BLaER1 (cell line): ENCODE results near the gene IER5L.
"Not testable (repeated sequence)": the region's sequence is repeated elsewhere in the genome, so short reads cannot be mapped to it uniquely, and the experiment has no call there.

Experiments
- H3K27ac ChIP-seq: shearing (Covaris generic); formaldehyde crosslinking; 2 replicates; pipeline ENCODE4 v1.8.1; 2022
- H3K27me3 ChIP-seq: shearing (Covaris generic); formaldehyde crosslinking; 2 replicates; pipeline ENCODE4 v1.8.1; 2022
- H3K36me3 ChIP-seq: shearing (Covaris generic); formaldehyde crosslinking; 2 replicates; pipeline ENCODE4 v1.8.1; 2022
- H3K4me1 ChIP-seq: shearing (Covaris generic); formaldehyde crosslinking; 2 replicates; pipeline ENCODE4 v1.8.1; 2022
- H3K4me2 ChIP-seq: shearing (Covaris generic); formaldehyde crosslinking; 2 replicates; pipeline ENCODE4 v1.8.1; 2022
- H3K4me3 ChIP-seq: shearing (Covaris generic); formaldehyde crosslinking; 2 replicates; pipeline ENCODE4 v1.8.1; 2022
- H3K9ac ChIP-seq: shearing (Covaris generic); formaldehyde crosslinking; 2 replicates; pipeline ENCODE4 v1.8.1; 2022
- H3K9me3 ChIP-seq: shearing (Covaris generic); formaldehyde crosslinking; 2 replicates; pipeline ENCODE4 v1.8.1; 2022
- H4K20me1 ChIP-seq: shearing (Covaris generic); formaldehyde crosslinking; 2 replicates; pipeline ENCODE4 v1.8.1; 2022
- Cebpa-rat ChIP-seq: shearing (Covaris generic); IDR thresholded peaks from 2 replicates; pipeline ENCODE4 v1.8.1; 2022

Gene IER5L

DNA sequence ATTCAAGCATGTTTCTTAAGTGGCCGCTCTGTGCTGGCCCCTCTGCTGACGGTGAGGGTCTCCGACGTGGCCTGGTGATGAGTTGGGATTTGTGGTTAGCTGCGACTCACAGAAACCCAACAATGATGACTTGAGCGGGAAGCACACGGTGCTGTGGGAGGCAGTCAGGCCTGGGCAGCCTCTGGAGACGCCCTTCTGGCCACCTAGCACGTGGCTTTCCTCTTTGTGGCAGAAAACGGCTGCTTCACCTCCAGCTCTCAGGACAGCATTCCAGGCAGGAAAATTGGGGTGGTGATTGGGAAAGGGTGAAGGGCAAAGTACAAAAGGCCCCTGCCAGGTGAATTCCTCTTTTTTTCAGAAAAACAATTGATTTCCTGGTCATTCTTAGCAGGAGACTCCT lies 17.5 kb upstream of the IER5L start:
- Histone ChIP-seq H3K36me3 (no peaks in the 10 kb centered on the region), H3K9me3 (peaks cover 13% of the 10 kb centered on the region), H3K4me2 (no peak overlapping the region), H3K27me3 (no peaks in the 10 kb centered on the region), H3K4me3 (no peak overlapping the region), H3K4me1 (0 out of 2 replicates have a peak, but pooled peaks cover 4% of the 10 kb centered on the region), H3K9ac (no peak overlapping the region), H3K27ac (no peak overlapping the region), H4K20me1 (no peaks in the 10 kb centered on the region)
- TF ChIP-seq Cebpa-rat: no peak

DNA sequence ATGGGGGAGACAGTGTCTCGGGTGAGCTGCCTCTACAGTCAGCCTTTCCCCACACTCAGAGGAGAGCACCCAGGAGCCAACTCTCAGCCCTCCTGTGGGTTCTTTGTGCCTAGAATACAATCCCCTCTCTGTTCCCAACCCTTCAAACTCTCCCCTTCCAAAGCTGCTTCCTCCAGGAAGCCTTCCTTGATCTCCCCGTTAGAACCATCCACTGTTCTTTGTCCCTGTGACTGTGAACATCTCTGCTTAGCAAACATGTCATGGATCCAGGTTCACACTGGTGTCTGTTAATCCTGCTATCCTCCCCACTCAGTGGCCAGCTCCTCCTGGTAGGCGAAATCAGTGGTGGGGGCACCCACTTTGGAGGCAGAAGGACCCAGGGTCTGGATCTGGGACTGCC lies 16.2 kb upstream of the IER5L start:
- Histone ChIP-seq H3K36me3 (no peaks in the 10 kb centered on the region), H3K9me3 (peaks cover 13% of the 10 kb centered on the region), H3K4me2 (no peak overlapping the region), H4K20me1 (no peaks in the 10 kb centered on the region), H3K27me3 (no peaks in the 10 kb centered on the region), H3K4me3 (no peak overlapping the region), H3K27ac (no peak overlapping the region), H3K9ac (0 out of 2 replicates have a peak overlapping the region, but pooled peaks have one; percentile 24), H3K4me1 (0 out of 2 replicates have a peak, but pooled peaks cover 4% of the 10 kb centered on the region)
- no peak for TF ChIP-seq Cebpa-rat

DNA sequence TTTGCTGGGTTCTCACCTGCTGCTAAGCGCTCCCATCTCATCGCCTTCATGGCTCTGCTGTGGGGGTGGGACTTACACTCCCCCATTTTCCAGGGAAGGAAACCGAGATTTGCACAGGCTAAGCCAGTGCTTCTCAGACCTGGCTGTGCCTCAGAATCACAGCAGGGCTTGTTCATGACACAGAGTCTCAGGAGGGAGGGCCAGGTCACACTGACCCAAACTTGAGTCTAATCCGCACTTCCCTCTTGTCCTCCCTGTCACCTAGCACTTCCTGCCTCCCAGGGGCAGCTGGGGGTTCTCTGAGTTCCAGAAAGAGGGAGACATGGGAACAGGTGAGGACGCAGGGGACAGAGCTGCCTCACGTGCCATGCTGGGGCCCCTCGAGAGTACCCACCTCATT lies 15.6 kb upstream of the IER5L start:
- 0 out of 2 replicates have a peak, but pooled peaks cover 4% of the 10 kb centered on the region for H3K4me1 ChIP-seq
- TF ChIP-seq Cebpa-rat: no peak
- peaks cover 13% of the 10 kb centered on the region for H3K9me3 ChIP-seq
- no peaks in the 10 kb centered on the region for H3K36me3 ChIP-seq
- no peak overlapping the region for H3K27ac ChIP-seq
- no peaks in the 10 kb centered on the region for H4K20me1 ChIP-seq
- H3K4me3 ChIP-seq: no peak overlapping the region
- no peaks in the 10 kb centered on the region for H3K27me3 ChIP-seq
- no peak overlapping the region for H3K4me2 ChIP-seq
- no peak overlapping the region for H3K9ac ChIP-seq

DNA sequence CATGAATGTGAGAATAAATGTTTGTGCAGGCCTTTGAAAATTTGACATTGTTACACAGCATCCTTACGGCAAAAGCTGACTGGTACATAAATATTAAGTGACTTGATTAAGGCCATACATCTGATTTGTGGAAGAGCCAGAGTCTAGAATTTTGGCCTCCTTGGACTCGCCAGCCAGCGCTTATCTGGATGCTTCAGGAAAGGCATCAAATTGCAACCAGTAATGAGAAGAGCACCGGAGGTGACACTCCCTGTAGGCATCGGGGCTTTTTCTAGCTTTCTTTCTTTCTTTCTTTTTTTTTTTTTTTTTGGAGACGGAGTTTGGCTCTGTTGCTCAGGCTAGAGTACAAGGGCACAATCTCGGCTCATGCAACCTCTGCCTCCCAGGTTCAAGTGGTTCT lies 13.2 kb upstream of the IER5L start:
- Histone ChIP-seq H3K27ac (no peak overlapping the region), H3K36me3 (no peaks in the 10 kb centered on the region), H4K20me1 (no peaks in the 10 kb centered on the region), H3K4me1 (no peaks in the 10 kb centered on the region), H3K4me2 (no peak overlapping the region), H3K4me3 (no peak overlapping the region), H3K27me3 (no peaks in the 10 kb centered on the region), H3K9me3 (peaks cover 21% of the 10 kb centered on the region), H3K9ac (no peak overlapping the region)
- no peak for TF ChIP-seq Cebpa-rat

DNA sequence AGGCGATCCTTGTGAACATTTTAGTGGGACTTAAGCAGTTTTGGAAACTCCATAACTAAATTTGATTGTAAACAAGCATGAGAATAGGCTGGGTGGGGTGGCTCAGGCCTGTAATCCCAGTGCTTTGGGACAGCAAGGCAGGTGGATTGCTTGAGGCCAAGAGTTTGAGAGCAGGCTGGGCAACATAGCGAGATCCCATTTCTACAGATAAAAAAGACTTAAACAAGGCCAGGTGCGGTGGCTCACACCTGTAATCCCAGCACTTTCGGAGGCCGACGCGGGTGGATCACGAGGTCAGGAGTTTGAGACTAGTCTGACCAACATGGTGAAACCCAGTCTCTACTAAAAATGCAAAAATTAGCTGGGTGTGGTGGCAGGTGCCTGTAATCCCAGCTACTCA lies 11.9 kb upstream of the IER5L start:
- H3K4me3 ChIP-seq, H3K36me3 ChIP-seq, H3K27ac ChIP-seq, H3K27me3 ChIP-seq, H3K4me2 ChIP-seq, H3K9ac ChIP-seq, H4K20me1 ChIP-seq, H3K4me1 ChIP-seq: not testable (repeated sequence)
- H3K9me3 ChIP-seq: peaks cover 17% of the 10 kb centered on the region

DNA sequence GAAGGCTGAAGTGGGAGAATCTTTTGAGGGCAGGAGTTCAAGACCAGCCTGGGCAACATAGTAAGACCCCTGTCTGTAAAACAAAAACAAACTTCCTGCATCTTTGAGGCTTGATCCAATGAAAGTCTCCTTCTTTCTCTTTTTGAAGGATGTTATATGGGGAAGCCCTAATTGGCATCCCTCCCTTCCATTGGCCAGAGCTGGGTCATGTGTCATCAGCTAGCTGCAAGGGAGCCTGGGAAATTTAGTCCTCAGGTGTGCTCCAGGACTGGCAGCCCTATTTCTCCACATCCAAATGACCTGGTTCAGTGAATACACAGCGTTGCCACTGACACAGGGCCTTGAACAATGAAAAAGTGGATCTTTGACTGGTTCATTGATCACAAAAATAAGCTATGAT lies 9.0 kb upstream of the IER5L start:
- no peaks in the 10 kb centered on the region for H4K20me1 ChIP-seq
- H3K9me3 ChIP-seq: peaks cover 11% of the 10 kb centered on the region
- H3K4me1 ChIP-seq: peaks cover 9% of the 10 kb centered on the region
- no peak overlapping the region for H3K9ac ChIP-seq
- no peak overlapping the region for H3K4me3 ChIP-seq
- no peak overlapping the region for H3K27ac ChIP-seq
- H3K27me3 ChIP-seq: no peaks in the 10 kb centered on the region
- no peak for TF ChIP-seq Cebpa-rat
- no peak overlapping the region for H3K4me2 ChIP-seq
- H3K36me3 ChIP-seq: no peaks in the 10 kb centered on the region

DNA sequence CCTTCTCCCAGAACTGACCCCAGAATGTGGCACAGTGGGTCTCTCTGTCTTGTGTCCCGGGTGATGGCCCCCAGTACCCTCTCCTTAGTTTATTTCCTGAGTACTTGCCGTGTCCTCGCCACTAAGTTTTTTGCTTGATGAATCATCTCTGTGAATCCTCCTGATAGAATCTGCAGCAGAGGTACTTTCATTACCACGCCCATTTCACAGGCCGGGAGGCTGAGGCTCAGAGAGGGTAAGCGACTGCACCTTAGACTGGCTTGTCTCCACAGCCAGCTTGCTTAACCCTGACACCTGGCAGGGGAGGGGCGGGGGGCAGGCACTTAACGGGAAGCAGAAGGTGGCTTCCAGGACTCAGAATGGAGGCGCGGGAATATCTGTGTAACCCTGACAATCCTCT lies 7.9 kb upstream of the IER5L start:
- H3K4me2 ChIP-seq: no peak overlapping the region
- H3K27ac ChIP-seq: no peak overlapping the region
- H3K9me3 ChIP-seq: peaks cover 8% of the 10 kb centered on the region
- no peak overlapping the region for H3K9ac ChIP-seq
- no peaks in the 10 kb centered on the region for H4K20me1 ChIP-seq
- H3K27me3 ChIP-seq: no peaks in the 10 kb centered on the region
- no peak overlapping the region for H3K4me3 ChIP-seq
- H3K36me3 ChIP-seq: no peaks in the 10 kb centered on the region
- peaks cover 12% of the 10 kb centered on the region for H3K4me1 ChIP-seq
- TF ChIP-seq Cebpa-rat: no peak

DNA sequence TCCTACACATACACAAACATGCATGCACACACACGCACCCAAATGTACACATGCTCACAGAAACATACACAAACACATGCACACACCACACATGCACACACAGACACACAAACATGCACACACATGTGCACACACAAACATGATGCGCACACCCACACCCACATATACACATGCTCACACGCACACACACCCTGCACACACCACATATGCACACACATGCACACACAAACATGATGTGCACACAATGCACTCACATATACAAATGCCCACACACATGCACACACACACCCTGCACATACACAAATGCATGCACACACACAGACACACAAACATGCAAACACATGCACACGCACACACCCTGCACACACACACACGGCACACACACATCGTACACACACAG lies 7.3 kb upstream of the IER5L start:
- Histone ChIP-seq H3K27me3 (no peaks in the 10 kb centered on the region), H3K9ac (no peak overlapping the region), H3K27ac (no peak overlapping the region), H3K4me3 (no peak overlapping the region), H3K4me1 (peaks cover 14% of the 10 kb centered on the region), H3K36me3 (no peaks in the 10 kb centered on the region), H3K4me2 (no peak overlapping the region), H4K20me1 (no peaks in the 10 kb centered on the region), H3K9me3 (peaks cover 8% of the 10 kb centered on the region)
- no peak for TF ChIP-seq Cebpa-rat

DNA sequence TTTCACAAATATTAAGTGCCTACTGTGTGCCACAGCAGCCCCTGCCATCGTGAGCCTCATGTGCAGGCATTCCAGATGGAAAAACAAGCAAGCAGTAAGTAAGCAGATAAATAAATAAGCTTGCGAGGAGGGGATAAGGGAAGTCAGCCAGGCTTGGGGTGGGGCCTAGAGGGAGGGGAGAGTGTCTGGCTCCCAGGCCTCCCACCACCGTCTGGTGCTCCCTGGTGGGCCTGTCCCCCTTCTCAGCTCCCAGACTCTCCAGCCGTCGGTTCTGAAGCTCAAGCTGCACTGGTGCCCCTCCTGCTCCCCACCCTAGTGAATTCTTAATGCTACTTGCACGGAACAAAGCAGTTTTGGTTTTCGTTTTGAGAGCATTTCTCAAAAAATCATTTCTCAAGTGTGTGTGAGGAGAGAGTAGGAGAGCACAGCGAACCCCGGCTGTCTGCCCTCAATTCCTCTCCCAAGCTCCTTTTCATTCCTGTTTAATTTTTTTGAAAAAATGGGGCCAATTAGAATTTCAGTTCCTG lies 6.6 kb upstream of the IER5L start:
- H3K4me1 ChIP-seq: peaks cover 14% of the 10 kb centered on the region
- no peaks in the 10 kb centered on the region for H3K27me3 ChIP-seq
- H3K4me3 ChIP-seq: no peak overlapping the region
- no peak overlapping the region for H3K9ac ChIP-seq
- H3K27ac ChIP-seq: no peak overlapping the region
- H3K4me2 ChIP-seq: no peak overlapping the region
- no peaks in the 10 kb centered on the region for H4K20me1 ChIP-seq
- peaks cover 8% of the 10 kb centered on the region for H3K9me3 ChIP-seq
- no peak for TF ChIP-seq Cebpa-rat
- H3K36me3 ChIP-seq: no peaks in the 10 kb centered on the region

DNA sequence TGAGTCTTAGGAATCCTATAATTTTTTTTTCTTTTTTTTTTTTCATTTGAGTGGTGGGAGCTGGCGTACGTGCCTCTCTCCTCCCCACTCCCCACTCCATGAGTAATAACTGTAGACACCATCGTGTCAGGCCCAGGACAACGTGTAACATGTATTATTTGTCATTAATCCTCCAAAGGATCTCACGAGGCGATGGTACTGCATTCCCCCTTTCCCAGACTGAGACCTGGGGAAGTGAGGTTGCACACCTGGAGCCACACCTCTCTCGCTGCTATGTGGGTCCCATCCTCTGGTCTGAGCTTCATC lies 6.1 kb upstream of the IER5L start:
- no peak for TF ChIP-seq Cebpa-rat
- no peak overlapping the region for H3K9ac ChIP-seq
- no peaks in the 10 kb centered on the region for H3K27me3 ChIP-seq

DNA sequence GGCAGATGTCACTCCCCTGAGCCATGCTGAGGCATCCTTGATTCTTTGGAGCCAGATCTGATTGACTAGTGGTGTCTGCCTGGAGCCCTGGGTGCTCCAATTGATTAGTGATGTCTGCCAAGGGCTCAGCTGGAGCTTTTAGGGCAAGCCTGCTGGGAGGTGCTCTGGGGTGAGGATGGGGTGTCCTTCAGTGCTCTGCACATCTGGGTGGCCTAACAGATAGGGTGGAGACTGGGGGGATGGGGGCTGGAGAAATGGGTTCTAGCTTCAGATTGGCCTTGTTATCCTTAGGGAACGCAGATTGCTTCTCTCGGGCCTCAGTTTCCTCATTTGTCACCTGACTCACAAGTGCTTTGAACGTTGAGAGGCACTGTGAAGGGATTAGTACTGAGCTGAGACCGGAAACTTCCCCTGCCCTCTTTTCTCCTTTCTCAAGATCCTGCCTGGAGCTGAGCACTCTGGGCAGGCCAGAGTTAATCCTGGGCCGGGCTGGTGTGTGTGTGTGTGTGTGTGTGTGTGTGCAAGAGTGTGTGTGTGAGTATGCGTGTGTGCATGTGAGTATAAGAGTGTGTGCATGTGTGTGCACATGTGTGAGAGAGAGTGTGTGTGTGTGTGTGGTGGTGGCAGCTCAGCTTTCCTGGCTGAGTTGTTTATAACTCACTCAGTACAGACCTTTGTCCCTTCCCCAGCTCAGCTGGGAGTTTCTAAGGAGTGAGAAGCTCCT lies 5.6 kb upstream of the IER5L start:
- no peaks in the 10 kb centered on the region for H3K27me3 ChIP-seq
- no peaks in the 10 kb centered on the region for H3K36me3 ChIP-seq
- no peaks in the 10 kb centered on the region for H4K20me1 ChIP-seq
- no peak overlapping the region for H3K4me2 ChIP-seq
- peaks cover 20% of the 10 kb centered on the region for H3K4me1 ChIP-seq
- no peak overlapping the region for H3K9ac ChIP-seq
- no peak for TF ChIP-seq Cebpa-rat
- no peak overlapping the region for H3K4me3 ChIP-seq
- H3K9me3 ChIP-seq: peaks cover 8% of the 10 kb centered on the region
- H3K27ac ChIP-seq: no peak overlapping the region

More for the DNA sequence above, 6.1 kb upstream of the IER5L start:
- Histone ChIP-seq H3K27ac (no peak overlapping the region), H3K9me3 (peaks cover 8% of the 10 kb centered on the region), H3K4me3 (no peak overlapping the region), H4K20me1 (no peaks in the 10 kb centered on the region), H3K4me2 (no peak overlapping the region), H3K36me3 (no peaks in the 10 kb centered on the region), H3K4me1 (peaks cover 15% of the 10 kb centered on the region)
